A673 (cell line): ENCODE data around the gene ADAMTS2. TPM values are rescaled to one million over a fixed set of nuclear protein-coding genes. Genes with fewer than 3 reads are reported as not detected.

Source experiments
- BruUV-seq: library from RNA; stranded (reverse); fragments of 400-500 nt; replicated peaks from 2 replicates; lab custom pipeline; 2021; lab: Mats Ljungman, UMichigan
- CTCF ChIA-PET: fragments of 300-600 bp; sonication (Branson Sonifier 250); formaldehyde crosslinking; loops from one replicate; lab custom pipeline; 2022; ENCODE audit warnings: antibody characterized with exemption; lab: Charles Lee
- POLR2A ChIA-PET: fragments of 300-600 bp; sonication (Branson Sonifier 250); formaldehyde crosslinking; loops from one replicate; lab custom pipeline; 2022; ENCODE audit warnings: antibody characterized with exemption; ENCODE audit not compliant: low non-redundant PET; lab: Charles Lee
- DNase-seq: peaks from one replicate; pipeline ENCODE4 v3.0.0-alpha.2; 2015; ENCODE audit warnings: low spot score
- H3K27ac ChIP-seq: fragments of 200-600 bp; sonication (generic); 2 replicates; pipeline ENCODE4 v1.5.1; 2016; ENCODE audit warnings: mixed run types, low read depth, mild to moderate bottlenecking, mixed read lengths, antibody characterized with exemption, low read length; ENCODE audit not compliant: poor library complexity, severe bottlenecking
- H3K27me3 ChIP-seq: fragments of 200-600 bp; sonication (generic); replicated peaks from 2 replicates; pipeline ENCODE4 v1.6.1; 2017; ENCODE audit warnings: mixed run types, low read depth, mild to moderate bottlenecking, mixed read lengths, antibody characterized with exemption, low read length; ENCODE audit not compliant: insufficient read depth, poor library complexity
- H3K36me3 ChIP-seq: fragments of 200-600 bp; sonication (generic); 2 replicates; pipeline ENCODE4 v1.6.1; 2016; ENCODE audit warnings: mixed run types, mild to moderate bottlenecking, mixed read lengths, antibody characterized with exemption, low read length; ENCODE audit not compliant: insufficient read depth, poor library complexity, severe bottlenecking
- H3K4me1 ChIP-seq: fragments of 200-600 bp; sonication (generic); 2 replicates; pipeline ENCODE4 v1.6.1; 2017; ENCODE audit warnings: mixed run types, mild to moderate bottlenecking, mixed read lengths, antibody characterized with exemption, low read length; ENCODE audit not compliant: insufficient read depth, poor library complexity, severe bottlenecking
- H3K4me3 ChIP-seq: fragments of 200-600 bp; sonication (generic); 2 replicates; pipeline ENCODE4 v1.5.1; 2016; ENCODE audit warnings: low read depth, mixed run types, mild to moderate bottlenecking, mixed read lengths, low read length; ENCODE audit not compliant: poor library complexity, severe bottlenecking
- H3K9me3 ChIP-seq: fragments of 200-600 bp; sonication (generic); 2 replicates; pipeline ENCODE4 v1.6.1; 2016; ENCODE audit warnings: mixed run types, low read depth, mild to moderate bottlenecking, mixed read lengths, antibody characterized with exemption, low read length; ENCODE audit not compliant: poor library complexity, severe bottlenecking
- EZH2 ChIP-seq: fragments of 200-600 bp; sonication (generic); IDR thresholded peaks from 2 replicates; pipeline ENCODE4 v1.6.1; 2017; ENCODE audit warnings: borderline replicate concordance, low read depth, mild to moderate bottlenecking, mixed read lengths, antibody characterized with exemption, low read length; ENCODE audit not compliant: poor library complexity, severe bottlenecking
- intact Hi-C: fragments of 100-400 bp; cut with micrococcal nuclease; formaldehyde crosslinking; loops from one replicate; pipeline ENCODE4 v1.10.0; 2022; ENCODE audit not compliant: unreplicated experiment
- total RNA-seq: library from RNA; stranded (reverse); gene quantifications from 2 replicates; pipeline ENCODE4 v1.2.3, GENCODE V29; 2021
- TF ChIP-seq, protein P1 (sequence below): fragments of 300-800, 200-600 bp; sonication (generic); conservative IDR thresholded peaks from 2 replicates; pipeline ENCODE4 v1.5.1; 2017; ENCODE audit warnings: low read depth, mild to moderate bottlenecking, antibody characterized with exemption, low read length, moderate library complexity, mixed read lengths

The ADAMTS2 gene
- total RNA-seq, 1 experiment from 2014 or later = 0.39 TPM

- no peak overlapping the region for H3K4me3 ChIP-seq
- DNase-seq = no peak
- H3K27ac ChIP-seq = no peak overlapping the region
- H3K4me1 ChIP-seq = no peaks in the 10 kb centered on the region
- no peaks in the 10 kb centered on the region for H3K27me3 ChIP-seq
- H3K36me3 ChIP-seq = no peaks in the 10 kb centered on the region
- POLR2A ChIA-PET = no interaction called here
- no peaks in the 10 kb centered on the region for H3K9me3 ChIP-seq
- TF ChIP-seq EZH2 = no peak
- TF ChIP-seq, protein P1, sequence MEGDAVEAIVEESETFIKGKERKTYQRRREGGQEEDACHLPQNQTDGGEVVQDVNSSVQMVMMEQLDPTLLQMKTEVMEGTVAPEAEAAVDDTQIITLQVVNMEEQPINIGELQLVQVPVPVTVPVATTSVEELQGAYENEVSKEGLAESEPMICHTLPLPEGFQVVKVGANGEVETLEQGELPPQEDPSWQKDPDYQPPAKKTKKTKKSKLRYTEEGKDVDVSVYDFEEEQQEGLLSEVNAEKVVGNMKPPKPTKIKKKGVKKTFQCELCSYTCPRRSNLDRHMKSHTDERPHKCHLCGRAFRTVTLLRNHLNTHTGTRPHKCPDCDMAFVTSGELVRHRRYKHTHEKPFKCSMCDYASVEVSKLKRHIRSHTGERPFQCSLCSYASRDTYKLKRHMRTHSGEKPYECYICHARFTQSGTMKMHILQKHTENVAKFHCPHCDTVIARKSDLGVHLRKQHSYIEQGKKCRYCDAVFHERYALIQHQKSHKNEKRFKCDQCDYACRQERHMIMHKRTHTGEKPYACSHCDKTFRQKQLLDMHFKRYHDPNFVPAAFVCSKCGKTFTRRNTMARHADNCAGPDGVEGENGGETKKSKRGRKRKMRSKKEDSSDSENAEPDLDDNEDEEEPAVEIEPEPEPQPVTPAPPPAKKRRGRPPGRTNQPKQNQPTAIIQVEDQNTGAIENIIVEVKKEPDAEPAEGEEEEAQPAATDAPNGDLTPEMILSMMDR = no peak
- intact Hi-C loops = no loop called here
- BruUV-seq = no TSS peak
- CTCF ChIA-PET = no interaction called here
These were observed 215.6 kb downstream of the ADAMTS2 start for GRCh38 chr5:179129607-179130071.

- no TSS peak for BruUV-seq
- Histone ChIP-seq H3K4me1 (no peaks in the 10 kb centered on the region), H3K9me3 (no peaks in the 10 kb centered on the region), H3K27me3 (no peaks in the 10 kb centered on the region), H3K36me3 (no peaks in the 10 kb centered on the region), H3K4me3 (no peak overlapping the region), H3K27ac (no peak overlapping the region)
- POLR2A ChIA-PET = no interaction called here
- intact Hi-C loops = no loop called here
- CTCF ChIA-PET = no interaction called here
- no peak for DNase-seq
- no peak for TF ChIP-seq EZH2
- TF ChIP-seq, protein P1 = no peak
These were observed 216.3 kb downstream of the ADAMTS2 start for GRCh38 chr5:179128976-179129375.

- Histone ChIP-seq H3K27me3 (no peaks in the 10 kb centered on the region), H3K36me3 (no peaks in the 10 kb centered on the region), H3K4me1 (no peaks in the 10 kb centered on the region), H3K9me3 (no peaks in the 10 kb centered on the region), H3K4me3 (no peak overlapping the region), H3K27ac (no peak overlapping the region)
- POLR2A ChIA-PET = no interaction called here
- CTCF ChIA-PET = no interaction called here
- BruUV-seq = no TSS peak
- DNase-seq = no peak
- no peak for TF ChIP-seq EZH2
- TF ChIP-seq, protein P1 = no peak
- intact Hi-C loops = no loop called here
These were observed 217.3 kb downstream of the ADAMTS2 start for GRCh38 chr5:179128041-179128365.
